SK-N-SH (cell line): ENCODE measurements around the gene LAMB1. TPM values are rescaled to one million over a fixed set of nuclear protein-coding genes. Genes with fewer than 3 reads are reported as not detected.
"Not testable (repeated sequence)": the region's sequence is repeated elsewhere in the genome, so short reads cannot be mapped to it uniquely, and the experiment has no call there.

Source experiments
- CTCF ChIA-PET: fragments of 300-600, 350-600 bp; formaldehyde crosslinking; extraction: SDS; loops from one replicate; lab custom pipeline; 2021; lab: Yijun Ruan, JAX
- POLR2A ChIA-PET: fragments of 350-600 bp; sonication (Branson Sonifier 250); formaldehyde crosslinking; extraction: SDS; loops from one replicate; lab custom pipeline; 2020; ENCODE audit warnings: antibody characterized with exemption, inconsistent platforms; lab: Yijun Ruan, JAX
- DNase-seq: peaks from one replicate; pipeline ENCODE4 v3.0.0; 2012
- H2AFZ ChIP-seq: fragments of 200-600 bp; sonication (generic); 2 replicates; pipeline ENCODE4 v1.8.1; 2016; ENCODE audit warnings: antibody characterized with exemption, mild to moderate bottlenecking, low read depth
- H3F3A ChIP-seq: fragments of 200-600 bp; sonication (generic); replicated peaks from 2 replicates; pipeline ENCODE3; 2016; ENCODE audit warnings: antibody characterized with exemption, mild to moderate bottlenecking; ENCODE audit not compliant: insufficient read depth
- H3K27ac ChIP-seq, 2 experiments: fragments of 200-500 bp in 1 of 2; fragments of 200-600 bp in 1 of 2; sonication (Bioruptor generic) in 1 of 2; sonication (generic), shearing (Covaris generic) in 1 of 2; 2 replicates each; pipeline versions ENCODE4 v1.5.1 to v1.6.1; 2014 to 2016; ENCODE audit warnings: low read depth in 2 of 2, inconsistent platforms in 1 of 2, low read length in 1 of 2, mild to moderate bottlenecking in 1 of 2, mixed read lengths in 1 of 2
- H3K27me3 ChIP-seq: fragments of 200-600 bp; sonication (generic), shearing (Covaris generic); 2 replicates; pipeline ENCODE4 v1.6.1; 2016; ENCODE audit warnings: mixed run types; ENCODE audit not compliant: insufficient read depth
- H3K36me3 ChIP-seq, 2 experiments: fragments of 200-500 bp in 1 of 2; fragments of 200-600 bp in 1 of 2; sonication (Bioruptor generic) in 1 of 2; sonication (generic) in 1 of 2; replicated peaks in 1 of 2; 2 replicates each; pipeline versions ENCODE3 to v1.5.1; 2014 to 2016; ENCODE audit warnings: low read length in 1 of 2, mild to moderate bottlenecking in 1 of 2; ENCODE audit not compliant: insufficient read depth in 2 of 2, control insufficient read depth in 1 of 2
- H3K4me1 ChIP-seq, 2 experiments: fragments of 200-500 bp in 1 of 2; fragments of 200-600 bp in 1 of 2; sonication (Bioruptor generic) in 1 of 2; sonication (generic), shearing (Covaris generic) in 1 of 2; 2 replicates each; pipeline versions ENCODE4 v1.5.1 to v1.6.1; 2014 to 2016; ENCODE audit warnings: low read depth in 1 of 2, low read length in 1 of 2, mixed run types in 1 of 2; ENCODE audit not compliant: insufficient read depth in 2 of 2, control insufficient read depth in 1 of 2
- H3K4me2 ChIP-seq: fragments of 200-600 bp; sonication (generic), shearing (Covaris generic); 2 replicates; pipeline ENCODE4 v1.6.1; 2017; ENCODE audit warnings: mixed run types
- H3K4me3 ChIP-seq, 2 experiments: fragments of 200-500 bp in 1 of 2; fragments of 200-600 bp in 1 of 2; sonication (Bioruptor generic) in 1 of 2; sonication (generic), shearing (Covaris generic) in 1 of 2; 2 replicates each; pipeline versions ENCODE4 v1.5.1 to v1.8.1; 2014 to 2016; ENCODE audit warnings: low read depth in 2 of 2, inconsistent platforms in 1 of 2, low read length in 1 of 2, mild to moderate bottlenecking in 1 of 2, mixed read lengths in 1 of 2, moderate library complexity in 1 of 2
- H3K79me2 ChIP-seq: fragments of 200-600 bp; sonication (generic); 2 replicates; pipeline ENCODE4 v1.8.1; 2017; ENCODE audit warnings: mild to moderate bottlenecking; ENCODE audit not compliant: insufficient read depth
- H3K9ac ChIP-seq: fragments of 200-600 bp; sonication (generic); 2 replicates; pipeline ENCODE4 v1.6.1; 2017; ENCODE audit warnings: mixed run types
- H3K9me2 ChIP-seq: fragments of 200-600 bp; sonication (generic); 2 replicates; pipeline ENCODE4 v1.6.1; 2017; ENCODE audit warnings: mixed run types
- H3K9me3 ChIP-seq: fragments of 200-600 bp; sonication (generic); 2 replicates; pipeline ENCODE4 v1.6.1; 2017; ENCODE audit warnings: mixed run types, mild to moderate bottlenecking, moderate library complexity
- H4K20me1 ChIP-seq: fragments of 200-600 bp; sonication (generic); 2 replicates; pipeline ENCODE4 v1.6.1; 2017; ENCODE audit warnings: mild to moderate bottlenecking, mixed run types; ENCODE audit not compliant: insufficient read depth
- GATA2 ChIP-seq: sonication (generic); formaldehyde crosslinking; IDR thresholded peaks from 2 replicates; pipeline ENCODE4 v1.5.0; 2020; ENCODE audit warnings: mild to moderate bottlenecking, missing genetic modification reagents
- JUND ChIP-seq: IDR thresholded peaks from 2 replicates; pipeline ENCODE4 v1.4.0; 2012
- MXI1 ChIP-seq: IDR thresholded peaks from 2 replicates; pipeline ENCODE4 v1.6.1; 2012; ENCODE audit warnings: mild to moderate bottlenecking, low read depth, low read length, improper control_type of control experiment
- NFIC ChIP-seq: IDR thresholded peaks from 2 replicates; pipeline ENCODE4 v1.4.0; 2012; ENCODE audit warnings: borderline replicate concordance
- POLR2AphosphoS5 ChIP-seq: IDR thresholded peaks from 2 replicates; pipeline ENCODE4 v1.6.1; 2012; ENCODE audit warnings: low read depth, low read length
- SMC3 ChIP-seq: IDR thresholded peaks from 2 replicates; pipeline ENCODE4 v1.6.1; 2012; ENCODE audit warnings: low read depth, low read length, improper control_type of control experiment
- YY1 ChIP-seq: IDR thresholded peaks from 2 replicates; pipeline ENCODE4 v1.4.0; 2012; ENCODE audit warnings: low read depth, mild to moderate bottlenecking
- WGBS: methylation state at CpG from one replicate; pipeline ENCODE4 v1.1.6; 2017; ENCODE audit warnings: low lambda C conversion rate; 5-methylcytosine and 5-hydroxymethylcytosine counted together
- polyA plus RNA-seq, 3 experiments: library from polyadenylated mRNA; depleted of rRNA; stranded (reverse); fragments of >200 nt; gene quantifications; 2 replicates each; pipeline ENCODE4 v1.2.3, GENCODE V29; 2012
- TF ChIP-seq, protein P1 (sequence below): IDR thresholded peaks from 2 replicates; pipeline ENCODE4 v1.6.1; 2012; ENCODE audit warnings: mild to moderate bottlenecking, low read depth, low read length, moderate library complexity
- TF ChIP-seq, protein P2 (sequence below): IDR thresholded peaks from 2 replicates; pipeline ENCODE4 v1.4.0; 2012; ENCODE audit warnings: low read depth, borderline replicate concordance
- TF ChIP-seq, protein P3 (sequence below): fragments of 150-350 bp; IDR thresholded peaks from 2 replicates; pipeline ENCODE4 v1.6.1; 2017; ENCODE audit warnings: antibody characterized with exemption, low read length, low read depth, borderline replicate concordance
- TF ChIP-seq, protein P4 (sequence below): IDR thresholded peaks from 2 replicates; pipeline ENCODE4 v1.4.0; 2012; ENCODE audit warnings: low read depth, borderline replicate concordance

LAMB1 gene
- polyA plus RNA-seq, 1 of the 3 experiments (the other 2 are of a cell fraction), result 435 TPM

DNA sequence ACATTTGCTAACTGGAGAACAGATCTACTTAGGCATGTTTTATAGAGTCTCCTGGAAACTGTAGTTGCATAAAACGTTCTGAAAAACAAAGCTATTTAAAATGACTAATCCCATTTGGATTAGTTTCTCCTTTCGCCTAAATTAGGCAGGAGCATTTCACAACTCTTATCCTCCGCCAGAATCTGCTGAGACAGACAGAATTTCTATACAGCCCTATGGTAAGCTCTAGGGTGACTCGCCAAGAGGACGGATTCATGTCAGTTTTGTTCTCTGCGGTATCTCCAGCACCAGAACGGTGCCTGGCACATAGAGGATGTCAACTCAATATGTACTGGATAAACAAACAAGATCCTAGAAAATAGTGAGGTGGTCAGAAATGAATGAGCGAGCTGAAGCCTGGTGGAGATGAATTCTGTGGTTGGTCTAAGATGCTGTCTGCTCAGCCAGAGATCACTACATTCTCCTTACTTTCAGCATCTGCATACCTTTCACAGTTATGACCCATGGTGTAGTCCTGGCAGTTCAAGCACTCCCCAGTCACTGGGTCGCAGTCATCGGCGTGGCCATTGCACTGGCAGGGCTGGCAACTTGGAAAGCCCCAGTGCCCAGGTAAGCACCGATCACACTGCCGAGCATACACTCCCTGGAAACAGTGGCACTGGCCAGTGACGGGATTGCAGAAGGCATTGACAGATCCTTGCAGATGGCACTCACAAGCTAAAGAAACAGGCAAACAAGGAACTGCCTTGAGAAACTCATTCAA, 44.0 kb downstream of the LAMB1 start:
- H3K4me3 ChIP-seq, result no peak overlapping the region
- no peak for DNase-seq
- peaks cover 62% of the 10 kb centered on the region for H3F3A ChIP-seq
- H3K4me1 ChIP-seq, result peaks cover 4 to 7% of the 10 kb centered on the region in 2 experiments; a peak in 3 of 4 replicates
- POLR2A ChIA-PET, result no interaction called here
- H3K27ac ChIP-seq, result no peak overlapping the region
- 0 out of 2 replicates have a peak, but pooled peaks have one; percentile 1 for TF ChIP-seq POLR2AphosphoS5
- TF ChIP-seq, protein P1, sequence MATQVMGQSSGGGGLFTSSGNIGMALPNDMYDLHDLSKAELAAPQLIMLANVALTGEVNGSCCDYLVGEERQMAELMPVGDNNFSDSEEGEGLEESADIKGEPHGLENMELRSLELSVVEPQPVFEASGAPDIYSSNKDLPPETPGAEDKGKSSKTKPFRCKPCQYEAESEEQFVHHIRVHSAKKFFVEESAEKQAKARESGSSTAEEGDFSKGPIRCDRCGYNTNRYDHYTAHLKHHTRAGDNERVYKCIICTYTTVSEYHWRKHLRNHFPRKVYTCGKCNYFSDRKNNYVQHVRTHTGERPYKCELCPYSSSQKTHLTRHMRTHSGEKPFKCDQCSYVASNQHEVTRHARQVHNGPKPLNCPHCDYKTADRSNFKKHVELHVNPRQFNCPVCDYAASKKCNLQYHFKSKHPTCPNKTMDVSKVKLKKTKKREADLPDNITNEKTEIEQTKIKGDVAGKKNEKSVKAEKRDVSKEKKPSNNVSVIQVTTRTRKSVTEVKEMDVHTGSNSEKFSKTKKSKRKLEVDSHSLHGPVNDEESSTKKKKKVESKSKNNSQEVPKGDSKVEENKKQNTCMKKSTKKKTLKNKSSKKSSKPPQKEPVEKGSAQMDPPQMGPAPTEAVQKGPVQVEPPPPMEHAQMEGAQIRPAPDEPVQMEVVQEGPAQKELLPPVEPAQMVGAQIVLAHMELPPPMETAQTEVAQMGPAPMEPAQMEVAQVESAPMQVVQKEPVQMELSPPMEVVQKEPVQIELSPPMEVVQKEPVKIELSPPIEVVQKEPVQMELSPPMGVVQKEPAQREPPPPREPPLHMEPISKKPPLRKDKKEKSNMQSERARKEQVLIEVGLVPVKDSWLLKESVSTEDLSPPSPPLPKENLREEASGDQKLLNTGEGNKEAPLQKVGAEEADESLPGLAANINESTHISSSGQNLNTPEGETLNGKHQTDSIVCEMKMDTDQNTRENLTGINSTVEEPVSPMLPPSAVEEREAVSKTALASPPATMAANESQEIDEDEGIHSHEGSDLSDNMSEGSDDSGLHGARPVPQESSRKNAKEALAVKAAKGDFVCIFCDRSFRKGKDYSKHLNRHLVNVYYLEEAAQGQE, result no peak
- peaks cover 86 to 96% of the 10 kb centered on the region in 2 experiments for H3K36me3 ChIP-seq
- H3K27me3 ChIP-seq, result no peaks in the 10 kb centered on the region
- no peak overlapping the region for H2AFZ ChIP-seq
- no peaks in the 10 kb centered on the region for H3K9me3 ChIP-seq
- no peak overlapping the region for H3K4me2 ChIP-seq
- H3K79me2 ChIP-seq, result peaks cover 17% of the 10 kb centered on the region; the same call in 1 of the 2 replicates
- no peaks in the 10 kb centered on the region for H3K9me2 ChIP-seq
- WGBS, result 87% methylated on average over 14 of the region's 14 CpGs
- no peak overlapping the region for H3K9ac ChIP-seq
- CTCF ChIA-PET, result interaction anchor here (0.6 to 2.2 kb wide), 6 partner anchors 12 to 187 kb away, joined by 3 to 5 read pairs (median 4); no protein-coding TSS in a partner anchor
- no peaks in the 10 kb centered on the region for H4K20me1 ChIP-seq

DNA sequence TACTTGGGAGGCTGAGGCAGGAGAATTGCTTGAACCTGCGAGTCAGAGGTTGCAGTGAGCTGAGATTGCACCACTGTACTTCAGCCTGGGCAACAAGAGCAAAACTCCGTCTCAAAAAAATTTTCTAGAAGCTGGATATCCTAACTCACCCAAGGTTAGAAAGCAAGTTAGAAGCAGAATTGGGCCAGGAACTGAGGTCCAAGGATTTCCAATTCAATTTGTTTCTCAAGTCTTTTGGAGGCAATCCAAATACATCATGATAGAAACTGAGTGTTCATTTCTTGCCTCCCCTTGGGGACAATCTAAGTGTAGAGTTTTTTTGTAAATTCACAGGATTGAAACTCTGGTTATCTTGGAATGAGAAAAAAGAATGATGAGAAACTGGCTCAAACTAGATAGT, 45.5 kb downstream of the LAMB1 start:
- TF ChIP-seq GATA2 (CRISPR knock-in tag) (no peak), SMC3 (no peak), NFIC (no peak), MXI1 (no peak), JUND (no peak), YY1 (no peak)
- TF ChIP-seq, protein P2, sequence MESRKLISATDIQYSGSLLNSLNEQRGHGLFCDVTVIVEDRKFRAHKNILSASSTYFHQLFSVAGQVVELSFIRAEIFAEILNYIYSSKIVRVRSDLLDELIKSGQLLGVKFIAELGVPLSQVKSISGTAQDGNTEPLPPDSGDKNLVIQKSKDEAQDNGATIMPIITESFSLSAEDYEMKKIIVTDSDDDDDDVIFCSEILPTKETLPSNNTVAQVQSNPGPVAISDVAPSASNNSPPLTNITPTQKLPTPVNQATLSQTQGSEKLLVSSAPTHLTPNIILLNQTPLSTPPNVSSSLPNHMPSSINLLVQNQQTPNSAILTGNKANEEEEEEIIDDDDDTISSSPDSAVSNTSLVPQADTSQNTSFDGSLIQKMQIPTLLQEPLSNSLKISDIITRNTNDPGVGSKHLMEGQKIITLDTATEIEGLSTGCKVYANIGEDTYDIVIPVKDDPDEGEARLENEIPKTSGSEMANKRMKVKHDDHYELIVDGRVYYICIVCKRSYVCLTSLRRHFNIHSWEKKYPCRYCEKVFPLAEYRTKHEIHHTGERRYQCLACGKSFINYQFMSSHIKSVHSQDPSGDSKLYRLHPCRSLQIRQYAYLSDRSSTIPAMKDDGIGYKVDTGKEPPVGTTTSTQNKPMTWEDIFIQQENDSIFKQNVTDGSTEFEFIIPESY, result no peak
- TF ChIP-seq, protein P3, sequence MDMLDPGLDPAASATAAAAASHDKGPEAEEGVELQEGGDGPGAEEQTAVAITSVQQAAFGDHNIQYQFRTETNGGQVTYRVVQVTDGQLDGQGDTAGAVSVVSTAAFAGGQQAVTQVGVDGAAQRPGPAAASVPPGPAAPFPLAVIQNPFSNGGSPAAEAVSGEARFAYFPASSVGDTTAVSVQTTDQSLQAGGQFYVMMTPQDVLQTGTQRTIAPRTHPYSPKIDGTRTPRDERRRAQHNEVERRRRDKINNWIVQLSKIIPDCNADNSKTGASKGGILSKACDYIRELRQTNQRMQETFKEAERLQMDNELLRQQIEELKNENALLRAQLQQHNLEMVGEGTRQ, result no peak
- TF ChIP-seq, protein P4, sequence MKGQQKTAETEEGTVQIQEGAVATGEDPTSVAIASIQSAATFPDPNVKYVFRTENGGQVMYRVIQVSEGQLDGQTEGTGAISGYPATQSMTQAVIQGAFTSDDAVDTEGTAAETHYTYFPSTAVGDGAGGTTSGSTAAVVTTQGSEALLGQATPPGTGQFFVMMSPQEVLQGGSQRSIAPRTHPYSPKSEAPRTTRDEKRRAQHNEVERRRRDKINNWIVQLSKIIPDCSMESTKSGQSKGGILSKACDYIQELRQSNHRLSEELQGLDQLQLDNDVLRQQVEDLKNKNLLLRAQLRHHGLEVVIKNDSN, result no peak
- TF ChIP-seq, all 33 proteins: peak for 0
- Histone ChIP-seq H3K27me3 (no peaks in the 10 kb centered on the region), H3K9me3 (no peaks in the 10 kb centered on the region), H3K4me1 (peaks cover 19 to 22% of the 10 kb centered on the region in 2 experiments), H3K79me2 (peaks cover 8% of the 10 kb centered on the region; the same call in 1 of the 2 replicates), H2AFZ (no peak overlapping the region), H4K20me1 (peaks cover 3% of the 10 kb centered on the region; the same call in 1 of the 2 replicates), H3K27ac (no peak overlapping the region), H3F3A (peaks cover 77% of the 10 kb centered on the region), H3K4me2 (no peak overlapping the region), H3K9ac (no peak overlapping the region), H3K36me3 (peaks cover 84 to 91% of the 10 kb centered on the region in 2 experiments), H3K4me3 (no peak overlapping the region), H3K9me2 (no peaks in the 10 kb centered on the region)
- ChIA-PET CTCF (interaction anchor here (0.9 to 1.6 kb wide), 2 partner anchors 24 to 188 kb away, joined by 3 to 5 read pairs; no protein-coding TSS in a partner anchor), POLR2A (no interaction called here)
- DNase-seq, result no peak
- WGBS, result 100% methylated on average over 2 of the region's 2 CpGs

DNA sequence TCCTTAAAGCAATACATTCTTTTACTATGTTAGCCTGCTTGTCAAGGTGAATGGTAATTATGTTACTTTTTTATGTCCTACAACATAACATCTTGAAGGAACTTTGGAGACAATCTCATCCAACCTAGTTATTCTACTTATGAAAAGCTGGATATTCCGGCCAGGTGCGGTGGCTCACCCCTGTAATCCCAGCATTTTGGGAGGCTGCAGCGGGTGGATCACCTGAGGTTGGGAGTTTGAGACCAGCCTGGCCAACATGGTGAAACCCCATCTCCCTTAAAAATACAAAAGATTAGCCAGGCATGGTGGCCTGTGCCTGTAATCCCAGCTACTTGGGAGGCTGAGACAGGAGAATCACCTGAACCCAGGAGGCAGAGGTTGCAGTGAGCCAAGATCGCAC, 46.0 kb downstream of the LAMB1 start:
- H3K4me3 ChIP-seq, H3K9me3 ChIP-seq, H3K27me3 ChIP-seq, H3K9ac ChIP-seq, H2AFZ ChIP-seq, H3K79me2 ChIP-seq, H3K9me2 ChIP-seq, H4K20me1 ChIP-seq, DNase-seq, H3K4me2 ChIP-seq, POLR2A ChIA-PET: not testable (repeated sequence)
- H3F3A ChIP-seq, result peaks cover 79% of the 10 kb centered on the region
- H3K36me3 ChIP-seq, result peaks cover 83 to 89% of the 10 kb centered on the region in 2 experiments
- 97% methylated on average over 4 of the region's 4 CpGs for WGBS
- H3K4me1 ChIP-seq, result peaks cover 20 to 25% of the 10 kb centered on the region in 2 experiments
- H3K27ac ChIP-seq, result peak overlapping the region in 1 of 2 experiments; percentile 3; a peak in 1 of 4 replicates
- CTCF ChIA-PET, result interaction anchor here (2.4 to 3.7 kb wide), 2 partner anchors 60 to 189 kb away, joined by 7 to 28 read pairs; no protein-coding TSS in a partner anchor
